ENCODE results near the gene GIPC3. TPM values are rescaled to one million over a fixed set of nuclear protein-coding genes. Genes with fewer than 3 reads are reported as not detected.
A peak's percentile ranks its signal among the peaks of the same experiment; 100 is the strongest.

Gene GIPC3
- total RNA-seq, 2 donors from 2014 or later = 0.36 to 1.9 TPM

DNA sequence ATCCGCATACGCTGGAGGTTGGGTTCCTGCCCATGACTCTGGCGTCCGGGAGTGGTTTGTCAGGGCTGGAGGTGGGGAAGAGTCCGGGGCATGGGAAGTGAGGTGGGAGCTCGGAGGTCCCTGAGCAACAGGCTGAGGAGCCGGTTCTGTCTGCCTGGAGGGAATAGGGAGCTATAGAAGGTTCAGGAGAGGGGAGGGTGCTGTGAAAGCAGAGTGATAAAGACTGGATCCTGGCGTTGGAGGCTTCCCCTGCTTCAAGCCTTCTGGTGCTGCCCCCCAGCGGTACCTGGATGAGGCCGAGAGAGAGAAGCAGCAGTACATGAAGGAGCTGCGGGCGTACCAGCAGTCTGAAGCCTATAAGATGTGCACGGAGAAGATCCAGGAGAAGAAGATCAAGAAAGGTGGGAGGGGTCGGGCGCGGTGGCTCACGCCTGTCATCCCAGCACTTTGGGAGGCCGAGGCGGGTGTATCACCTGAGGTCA is 10.0 kb upstream of the GIPC3 start:
- WGBS = 89% methylated on average over 19 of the region's 19 CpGs
- Histone ChIP-seq H3K27me3 (replicated peaks; ENCODE audit: insufficient read depth) (no peaks in the 10 kb centered on the region), H3K9me3 (no peaks in the 10 kb centered on the region), H3K4me1 (replicated peaks) (no peaks in the 10 kb centered on the region), H3K27ac (no peak overlapping the region), H3K36me3 (no peaks in the 10 kb centered on the region), H3K4me3 (no peak overlapping the region)
- intact Hi-C loops (cut with DNase I) = loop anchor here (10.0 kb wide), 1 partner anchor 70 kb away; the partner anchor contains the start of genes DOHH and FZR1
- no peak for TF ChIP-seq POLR2AphosphoS5 (IDR thresholded peaks at IDR 0.05)
- TF ChIP-seq, protein P1, sequence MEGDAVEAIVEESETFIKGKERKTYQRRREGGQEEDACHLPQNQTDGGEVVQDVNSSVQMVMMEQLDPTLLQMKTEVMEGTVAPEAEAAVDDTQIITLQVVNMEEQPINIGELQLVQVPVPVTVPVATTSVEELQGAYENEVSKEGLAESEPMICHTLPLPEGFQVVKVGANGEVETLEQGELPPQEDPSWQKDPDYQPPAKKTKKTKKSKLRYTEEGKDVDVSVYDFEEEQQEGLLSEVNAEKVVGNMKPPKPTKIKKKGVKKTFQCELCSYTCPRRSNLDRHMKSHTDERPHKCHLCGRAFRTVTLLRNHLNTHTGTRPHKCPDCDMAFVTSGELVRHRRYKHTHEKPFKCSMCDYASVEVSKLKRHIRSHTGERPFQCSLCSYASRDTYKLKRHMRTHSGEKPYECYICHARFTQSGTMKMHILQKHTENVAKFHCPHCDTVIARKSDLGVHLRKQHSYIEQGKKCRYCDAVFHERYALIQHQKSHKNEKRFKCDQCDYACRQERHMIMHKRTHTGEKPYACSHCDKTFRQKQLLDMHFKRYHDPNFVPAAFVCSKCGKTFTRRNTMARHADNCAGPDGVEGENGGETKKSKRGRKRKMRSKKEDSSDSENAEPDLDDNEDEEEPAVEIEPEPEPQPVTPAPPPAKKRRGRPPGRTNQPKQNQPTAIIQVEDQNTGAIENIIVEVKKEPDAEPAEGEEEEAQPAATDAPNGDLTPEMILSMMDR (IDR thresholded peaks at IDR 0.05) = peak in 1 of 4 experiments; percentile 20
- DNase-seq (ENCODE audit: low spot score) = no peak

GRCh38 chr19:3575949-3576673 is 9.2 kb upstream of the GIPC3 start:
- intact Hi-C loops (cut with DNase I) = loop anchor here (10.0 kb wide), 1 partner anchor 71 kb away; the partner anchor contains the start of genes DOHH and FZR1
- Histone ChIP-seq H3K27ac (peak overlapping the region; percentile 10 to 36), H3K4me1 (replicated peaks) (no peaks in the 10 kb centered on the region), H3K27me3 (replicated peaks; ENCODE audit: insufficient read depth) (no peaks in the 10 kb centered on the region), H3K9me3 (no peaks in the 10 kb centered on the region), H3K4me3 (peak overlapping the region in 1 of 2 donors; percentile 10), H3K36me3 (no peaks in the 10 kb centered on the region)
- WGBS = 86% methylated on average over 29 of the region's 29 CpGs
- DNase-seq (ENCODE audit: low spot score) = no peak
- no peak for TF ChIP-seq POLR2A (IDR thresholded peaks at IDR 0.05)
- no peak for TF ChIP-seq POLR2AphosphoS5 (IDR thresholded peaks at IDR 0.05)
- TF ChIP-seq, protein P1 (IDR thresholded peaks at IDR 0.05) = no peak

GRCh38 chr19:3576696-3577443 is 8.4 kb upstream of the GIPC3 start:
- peak; percentile 23 for DNase-seq (ENCODE audit: low spot score)
- H3K36me3 ChIP-seq = no peaks in the 10 kb centered on the region
- TF ChIP-seq POLR2AphosphoS5 (IDR thresholded peaks at IDR 0.05) (peak; percentile 3), POLR2A (IDR thresholded peaks at IDR 0.05) (no peak)
- TF ChIP-seq, protein P1 (IDR thresholded peaks at IDR 0.05) = no peak
- WGBS = 55% methylated on average over 58 of the region's 78 CpGs
- H3K27me3 ChIP-seq (replicated peaks; ENCODE audit: insufficient read depth) = no peaks in the 10 kb centered on the region
- H3K4me3 ChIP-seq = peak overlapping the region in 1 of 2 donors; percentile 10
- H3K4me1 ChIP-seq (replicated peaks) = no peaks in the 10 kb centered on the region
- intact Hi-C loops (cut with DNase I) = loop anchor here (10.0 kb wide), 1 partner anchor 72 kb away; the partner anchor contains the start of genes DOHH and FZR1
- H3K9me3 ChIP-seq = no peaks in the 10 kb centered on the region
- peak overlapping the region; percentile 10 to 36 for H3K27ac ChIP-seq

DNA sequence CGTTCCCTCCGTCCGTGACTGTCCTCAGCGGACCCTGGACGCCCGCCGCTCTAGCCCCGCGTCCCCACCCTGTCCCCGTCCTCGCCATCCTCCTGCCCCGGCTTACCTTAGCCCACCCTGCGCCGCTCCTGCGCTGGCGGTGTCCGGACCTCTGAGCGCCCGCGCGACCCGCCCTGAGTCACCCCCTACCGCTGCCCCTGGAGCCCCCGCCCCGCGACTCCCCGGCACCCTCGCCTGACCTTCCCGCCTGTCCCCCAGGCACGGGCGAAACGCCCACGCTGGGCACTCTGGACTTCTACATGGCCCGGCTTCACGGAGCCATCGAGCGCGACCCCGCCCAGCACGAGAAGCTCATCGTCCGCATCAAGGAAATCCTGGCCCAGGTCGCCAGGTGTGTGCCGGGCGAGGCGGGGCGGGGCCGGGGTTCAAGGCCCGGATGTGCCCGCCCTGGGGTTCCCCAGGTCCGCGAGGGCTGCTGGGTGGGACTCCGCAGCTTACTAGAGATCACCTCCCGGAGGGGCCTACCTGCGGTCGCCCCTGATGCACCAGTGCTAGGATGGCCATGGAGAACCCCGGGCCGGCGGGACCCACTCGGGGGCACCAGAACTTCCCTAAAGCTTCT is 7.4 kb upstream of the GIPC3 start:
- WGBS = 93% methylated on average over 60 of the region's 60 CpGs
- intact Hi-C loops (cut with DNase I) = loop anchor here (10.0 kb wide), 1 partner anchor 73 kb away; the partner anchor contains the start of genes DOHH and FZR1
- no peak overlapping the region for H3K4me3 ChIP-seq
- H3K9me3 ChIP-seq = no peaks in the 10 kb centered on the region
- TF ChIP-seq POLR2A (IDR thresholded peaks at IDR 0.05) (no peak), POLR2AphosphoS5 (IDR thresholded peaks at IDR 0.05) (no peak)
- TF ChIP-seq, protein P1 (IDR thresholded peaks at IDR 0.05) = no peak
- no peaks in the 10 kb centered on the region for H3K4me1 ChIP-seq (replicated peaks)
- no peak overlapping the region for H3K27ac ChIP-seq
- H3K27me3 ChIP-seq (replicated peaks; ENCODE audit: insufficient read depth) = no peaks in the 10 kb centered on the region
- H3K36me3 ChIP-seq = no peaks in the 10 kb centered on the region
- DNase-seq (ENCODE audit: low spot score) = no peak

Data from prostate gland (tissue), 2 donors.